ENCODE measurements around the gene LGR6. TPM values are rescaled to one million over a fixed set of nuclear protein-coding genes. Genes with fewer than 3 reads are reported as not detected.
A peak's percentile ranks its signal among the peaks of the same experiment; 100 is the strongest.
"Not testable (repeated sequence)": the region's sequence is repeated elsewhere in the genome, so short reads cannot be mapped to it uniquely, and the experiment has no call there.

The LGR6 gene
- total RNA-seq, 4 donors from 2014 or later: 1.6 to 4.9 (median 4.1) TPM

- Histone ChIP-seq H3K27ac (no peak overlapping the region), H3K4me3 (peak overlapping the region; percentile 99), H3K4me1 (peaks cover 12% of the 10 kb centered on the region), H3K9me3 (no peaks in the 10 kb centered on the region), H3K27me3 (no peaks in the 10 kb centered on the region), H3K36me3 (no peaks in the 10 kb centered on the region)
- no peak for TF ChIP-seq POLR2AphosphoS5 (IDR thresholded peaks at IDR 0.05)
- TF ChIP-seq CTCF (IDR thresholded peaks at IDR 0.05): no peak
- no peak for TF ChIP-seq POLR2A (IDR thresholded peaks at IDR 0.05)
- TF ChIP-seq EP300 (IDR thresholded peaks at IDR 0.05): no peak
- 6% methylated on average over 12 of the region's 12 CpGs for WGBS
- no peak for DNase-seq (ENCODE audit: low spot score in 2 of 2)
Measured at GRCh38 chr1:202349206-202349928, 155.8 kb downstream of the LGR6 start.

GRCh38 chr1:202351725-202352124 is 158.1 kb downstream of the LGR6 start:
- WGBS: 87% methylated on average over 2 of the region's 2 CpGs
- no peak overlapping the region for H3K4me3 ChIP-seq
- H3K36me3 ChIP-seq: no peaks in the 10 kb centered on the region
- no peak overlapping the region for H3K27ac ChIP-seq
- DNase-seq (ENCODE audit: low spot score in 2 of 2): no peak
- no peaks in the 10 kb centered on the region for H3K9me3 ChIP-seq
- no peaks in the 10 kb centered on the region for H3K27me3 ChIP-seq
- H3K4me1 ChIP-seq: peaks cover 12% of the 10 kb centered on the region
- TF ChIP-seq EP300 (IDR thresholded peaks at IDR 0.05) (no peak), POLR2AphosphoS5 (IDR thresholded peaks at IDR 0.05) (no peak)

GRCh38 chr1:202352583-202353197 is 159.1 kb downstream of the LGR6 start:
- not testable (repeated sequence) for H3K27ac ChIP-seq; H3K27me3 ChIP-seq; H3K36me3 ChIP-seq; DNase-seq (ENCODE audit: low spot score in 2 of 2); H3K4me3 ChIP-seq; H3K9me3 ChIP-seq
- WGBS: 95% methylated on average over 11 of the region's 11 CpGs
- H3K4me1 ChIP-seq: peaks cover 12% of the 10 kb centered on the region

GRCh38 chr1:202355944-202356553 is 162.4 kb downstream of the LGR6 start:
- Histone ChIP-seq H3K36me3 (no peaks in the 10 kb centered on the region), H3K4me3 (no peak overlapping the region), H3K27me3 (no peaks in the 10 kb centered on the region), H3K27ac (no peak overlapping the region), H3K4me1 (no peaks in the 10 kb centered on the region), H3K9me3 (no peaks in the 10 kb centered on the region)
- TF ChIP-seq EP300 (IDR thresholded peaks at IDR 0.05) (no peak), CTCF (IDR thresholded peaks at IDR 0.05) (no peak), POLR2A (IDR thresholded peaks at IDR 0.05) (no peak), POLR2AphosphoS5 (IDR thresholded peaks at IDR 0.05) (no peak)
- DNase-seq (ENCODE audit: low spot score in 2 of 2): no peak

GRCh38 chr1:202357506-202357905 is 163.9 kb downstream of the LGR6 start:
- no peaks in the 10 kb centered on the region for H3K4me1 ChIP-seq
- H3K27ac ChIP-seq: no peak overlapping the region
- no peaks in the 10 kb centered on the region for H3K9me3 ChIP-seq
- TF ChIP-seq CTCF (IDR thresholded peaks at IDR 0.05): no peak
- no peaks in the 10 kb centered on the region for H3K27me3 ChIP-seq
- no peak overlapping the region for H3K4me3 ChIP-seq
- DNase-seq (ENCODE audit: low spot score in 2 of 2): no peak
- H3K36me3 ChIP-seq: no peaks in the 10 kb centered on the region

GRCh38 chr1:202361224-202361623 is 167.6 kb downstream of the LGR6 start:
- Histone ChIP-seq H3K4me3 (no peak overlapping the region), H3K9me3 (no peaks in the 10 kb centered on the region), H3K27ac (no peak overlapping the region), H3K36me3 (no peaks in the 10 kb centered on the region), H3K4me1 (no peaks in the 10 kb centered on the region), H3K27me3 (no peaks in the 10 kb centered on the region)
- TF ChIP-seq POLR2A (IDR thresholded peaks at IDR 0.05): no peak
- DNase-seq (ENCODE audit: low spot score in 2 of 2): no peak
- 95% methylated on average over 2 of the region's 2 CpGs for WGBS

Data from suprapubic skin (tissue), 4 donors.